Activated CD4-positive, alpha-beta T cell treated with anti-CD3 and anti-CD28 coated beads for 36 hours (primary cell): ENCODE data around the gene FBXO9. TPM values are rescaled to one million over a fixed set of nuclear protein-coding genes. Genes with fewer than 3 reads are reported as not detected.

Experiments used
- ATAC-seq: fragments of 200-7000 bp; cut with Tn5 transposase; one replicate; pipeline ENCODE4 v1.10.0; 2021; ENCODE audit warnings: mild to moderate bottlenecking, moderate library complexity
- CTCF ChIA-PET: fragments of 350-600 bp; sonication (Branson Sonifier 250); formaldehyde crosslinking; loops from one replicate; lab custom pipeline; 2021; ENCODE audit warnings: antibody characterized with exemption; lab: Charles Lee
- POLR2A ChIA-PET: fragments of 350-600 bp; sonication (Branson Sonifier 250); formaldehyde crosslinking; loops from one replicate; lab custom pipeline; 2021; ENCODE audit warnings: antibody characterized with exemption, inconsistent platforms; lab: Charles Lee
- DNase-seq: peaks from one replicate; pipeline ENCODE4 v3.0.0-alpha.2; 2020
- H3K27ac Mint-ChIP-seq: one replicate; pipeline ENCODE4 v1.8.0; 2021; ENCODE audit warnings: mixed read lengths
- H3K27me3 Mint-ChIP-seq: one replicate; pipeline ENCODE4 v1.8.0; 2021; ENCODE audit warnings: mixed read lengths
- H3K36me3 Mint-ChIP-seq: one replicate; pipeline ENCODE4 v1.8.0; 2021; ENCODE audit warnings: low read depth, mixed read lengths
- H3K4me1 Mint-ChIP-seq: one replicate; pipeline ENCODE4 v1.8.0; 2021; ENCODE audit warnings: mixed read lengths
- H3K4me3 Mint-ChIP-seq: one replicate; pipeline ENCODE4 v1.8.0; 2021; ENCODE audit warnings: mild to moderate bottlenecking, moderate library complexity, mixed read lengths
- H3K9me3 Mint-ChIP-seq: one replicate; pipeline ENCODE4 v1.8.0; 2021; ENCODE audit warnings: low read depth, mixed read lengths
- intact Hi-C, 2 experiments: fragments of 100-400 bp; cut with DNase I in 1 of 2; cut with micrococcal nuclease in 1 of 2; formaldehyde crosslinking; loops; one replicate each; pipeline versions ENCODE4 v1.14.2 to v1.15.1; 2022 to 2024; cut with DNase I, micrococcal nuclease
- total RNA-seq, 2 experiments: library from RNA; stranded (reverse); gene quantifications; one replicate each; pipeline ENCODE4 v1.2.3, GENCODE V29; 2021

FBXO9 gene
- total RNA-seq, 2 experiments from 2014 or later, result 51.2 to 58.7 TPM

- H3K36me3 Mint-ChIP-seq, result peaks cover 15% of the 10 kb centered on the region
- POLR2A ChIA-PET, result no interaction called here
Measured at GRCh38 chr6:53032849-53033248, 32.4 kb upstream of the FBXO9 start.

GRCh38 chr6:53033764-53034163 is 31.4 kb upstream of the FBXO9 start:
- ChIA-PET POLR2A (no interaction called here), CTCF (interaction anchor here (0.9 to 1.4 kb wide), 2 partner anchors 12 to 14 kb away, joined by 3 read pairs; no protein-coding TSS in a partner anchor)
- no peaks in the 10 kb centered on the region for H3K27me3 Mint-ChIP-seq
- H3K4me3 Mint-ChIP-seq, result no peak overlapping the region
- ATAC-seq, result no peak
- peaks cover 6% of the 10 kb centered on the region for H3K4me1 Mint-ChIP-seq
- no peaks in the 10 kb centered on the region for H3K9me3 Mint-ChIP-seq
- no peak overlapping the region for H3K27ac Mint-ChIP-seq
- no peak for DNase-seq
- intact Hi-C loops, result no loop called here
- H3K36me3 Mint-ChIP-seq, result peaks cover 12% of the 10 kb centered on the region

More at GRCh38 chr6:53032849-53033248, 32.4 kb upstream of the FBXO9 start:
- intact Hi-C loops, result no loop called here
- no peaks in the 10 kb centered on the region for H3K27me3 Mint-ChIP-seq
- no peak overlapping the region for H3K4me3 Mint-ChIP-seq
- ATAC-seq (no peak), DNase-seq (no peak)
- H3K4me1 Mint-ChIP-seq, result peaks cover 11% of the 10 kb centered on the region
- no peak overlapping the region for H3K27ac Mint-ChIP-seq
- no peaks in the 10 kb centered on the region for H3K9me3 Mint-ChIP-seq
- CTCF ChIA-PET, result interaction anchor here (0.7 to 1.1 kb wide), 2 partner anchors 11 to 148 kb away, joined by 3 read pairs; no protein-coding TSS in a partner anchor

GRCh38 chr6:53035549-53036213 is 29.5 kb upstream of the FBXO9 start:
- Mint-ChIP-seq H3K36me3 (peaks cover 28% of the 10 kb centered on the region), H3K27ac (no peak overlapping the region), H3K4me3 (no peak overlapping the region), H3K4me1 (no peaks in the 10 kb centered on the region), H3K27me3 (no peaks in the 10 kb centered on the region), H3K9me3 (no peaks in the 10 kb centered on the region)
- no peak for ATAC-seq
- POLR2A ChIA-PET, result no interaction called here
- CTCF ChIA-PET, result no interaction called here
- DNase-seq, result no peak
- intact Hi-C loops, result no loop called here

GRCh38 chr6:53038141-53038540 is 27.1 kb upstream of the FBXO9 start:
- ATAC-seq (no peak), DNase-seq (no peak)
- intact Hi-C loops, result no loop called here
- no peak overlapping the region for H3K27ac Mint-ChIP-seq
- POLR2A ChIA-PET, result no interaction called here
- H3K4me3 Mint-ChIP-seq, result no peak overlapping the region
- no peaks in the 10 kb centered on the region for H3K9me3 Mint-ChIP-seq
- no peaks in the 10 kb centered on the region for H3K27me3 Mint-ChIP-seq
- no peaks in the 10 kb centered on the region for H3K4me1 Mint-ChIP-seq
- peaks cover 31% of the 10 kb centered on the region for H3K36me3 Mint-ChIP-seq
- CTCF ChIA-PET, result no interaction called here

- intact Hi-C loops, result no loop called here
- no peaks in the 10 kb centered on the region for H3K4me1 Mint-ChIP-seq
Measured at GRCh38 chr6:53038596-53038995, 26.6 kb upstream of the FBXO9 start.

GRCh38 chr6:53041356-53041755 is 23.8 kb upstream of the FBXO9 start:
- POLR2A ChIA-PET, result no interaction called here
- peaks cover 24% of the 10 kb centered on the region for H3K36me3 Mint-ChIP-seq
- no peaks in the 10 kb centered on the region for H3K9me3 Mint-ChIP-seq
- H3K27me3 Mint-ChIP-seq, result no peaks in the 10 kb centered on the region
- no peak overlapping the region for H3K27ac Mint-ChIP-seq
- intact Hi-C loops, result no loop called here
- no peaks in the 10 kb centered on the region for H3K4me1 Mint-ChIP-seq
- CTCF ChIA-PET, result no interaction called here
- DNase-seq (no peak), ATAC-seq (no peak)
- H3K4me3 Mint-ChIP-seq, result no peak overlapping the region

More at GRCh38 chr6:53038596-53038995, 26.6 kb upstream of the FBXO9 start:
- ChIA-PET CTCF (interaction anchor here (0.6 to 1.2 kb wide), 2 partner anchors 19 to 60 kb away, joined by 3 read pairs; no protein-coding TSS in a partner anchor), POLR2A (no interaction called here)
- no peak overlapping the region for H3K4me3 Mint-ChIP-seq
- H3K27me3 Mint-ChIP-seq, result no peaks in the 10 kb centered on the region
- DNase-seq, result no peak
- H3K9me3 Mint-ChIP-seq, result no peaks in the 10 kb centered on the region
- H3K27ac Mint-ChIP-seq, result no peak overlapping the region
- peaks cover 31% of the 10 kb centered on the region for H3K36me3 Mint-ChIP-seq
- no peak for ATAC-seq

- Mint-ChIP-seq H3K4me3 (no peak overlapping the region), H3K4me1 (no peaks in the 10 kb centered on the region), H3K9me3 (no peaks in the 10 kb centered on the region), H3K27me3 (no peaks in the 10 kb centered on the region), H3K27ac (no peak overlapping the region), H3K36me3 (peaks cover 21% of the 10 kb centered on the region)
- POLR2A ChIA-PET, result no interaction called here
- intact Hi-C loops, result no loop called here
- ATAC-seq (no peak), DNase-seq (no peak)
- CTCF ChIA-PET, result interaction anchor here (0.7 to 1.0 kb wide), 2 partner anchors 11 to 42 kb away, joined by 3 to 4 read pairs; no protein-coding TSS in a partner anchor
Measured at GRCh38 chr6:53042112-53042511, 23.1 kb upstream of the FBXO9 start.

GRCh38 chr6:53043581-53043980 is 21.6 kb upstream of the FBXO9 start:
- POLR2A ChIA-PET, result interaction anchor here (0.6 kb wide), 1 partner anchor 69 kb away, joined by 3 read pairs; no protein-coding TSS in a partner anchor
- Mint-ChIP-seq H3K36me3 (peaks cover 21% of the 10 kb centered on the region), H3K27ac (no peak overlapping the region), H3K4me1 (peaks cover 11% of the 10 kb centered on the region), H3K9me3 (no peaks in the 10 kb centered on the region), H3K4me3 (no peak overlapping the region), H3K27me3 (no peaks in the 10 kb centered on the region)
- DNase-seq (no peak), ATAC-seq (no peak)
- intact Hi-C loops, result no loop called here
- CTCF ChIA-PET, result interaction anchor here (0.6 kb wide), 2 partner anchors 25 to 39 kb away, joined by 3 read pairs; no protein-coding TSS in a partner anchor

- DNase-seq (no peak), ATAC-seq (no peak)
- H3K4me3 Mint-ChIP-seq, result no peak overlapping the region
- H3K4me1 Mint-ChIP-seq, result peaks cover 16% of the 10 kb centered on the region
- no peaks in the 10 kb centered on the region for H3K27me3 Mint-ChIP-seq
- no peaks in the 10 kb centered on the region for H3K9me3 Mint-ChIP-seq
- ChIA-PET POLR2A (interaction anchor here (0.6 kb wide), 1 partner anchor 69 kb away, joined by 3 read pairs; no protein-coding TSS in a partner anchor), CTCF (interaction anchor here (0.6 kb wide), 1 partner anchor 38 kb away, joined by 3 read pairs; no protein-coding TSS in a partner anchor)
- H3K36me3 Mint-ChIP-seq, result peaks cover 19% of the 10 kb centered on the region
- intact Hi-C loops, result no loop called here
- no peak overlapping the region for H3K27ac Mint-ChIP-seq
Measured at GRCh38 chr6:53044071-53044470, 21.1 kb upstream of the FBXO9 start.

GRCh38 chr6:53044572-53044971 is 20.6 kb upstream of the FBXO9 start:
- Mint-ChIP-seq H3K4me1 (peaks cover 20% of the 10 kb centered on the region), H3K9me3 (no peaks in the 10 kb centered on the region), H3K36me3 (peaks cover 14% of the 10 kb centered on the region), H3K4me3 (no peak overlapping the region), H3K27me3 (no peaks in the 10 kb centered on the region), H3K27ac (no peak overlapping the region)
- ATAC-seq (no peak), DNase-seq (no peak)
- POLR2A ChIA-PET, result no interaction called here
- CTCF ChIA-PET, result no interaction called here
- intact Hi-C loops, result no loop called here

- POLR2A ChIA-PET, result interaction anchor here (0.6 kb wide), 1 partner anchor 29 kb away, joined by 4 read pairs; no protein-coding TSS in a partner anchor
- no peak overlapping the region for H3K4me3 Mint-ChIP-seq
- peaks cover 2% of the 10 kb centered on the region for H3K36me3 Mint-ChIP-seq
- H3K4me1 Mint-ChIP-seq, result peaks cover 20% of the 10 kb centered on the region
- H3K27me3 Mint-ChIP-seq, result no peaks in the 10 kb centered on the region
- CTCF ChIA-PET, result interaction anchor here (0.6 to 0.7 kb wide), 3 partner anchors 9 to 219 kb away, joined by 3 to 5 read pairs (median 3); no protein-coding TSS in a partner anchor
- DNase-seq, result no peak
- no peak for ATAC-seq
- no peaks in the 10 kb centered on the region for H3K9me3 Mint-ChIP-seq
- H3K27ac Mint-ChIP-seq, result no peak overlapping the region
- intact Hi-C loops, result no loop called here
Measured at GRCh38 chr6:53045891-53046673, 19.1 kb upstream of the FBXO9 start.
